Activated naive CD8-positive, alpha-beta T cell (primary cell): ENCODE measurements around the gene APOL3.
"Not testable (repeated sequence)": the region's sequence is repeated elsewhere in the genome, so short reads cannot be mapped to it uniquely, and the experiment has no call there.

Experiments
- H3K27ac Mint-ChIP-seq: one replicate; pipeline ENCODE4 v1.8.0; 2021; ENCODE audit warnings: mixed read lengths
- H3K27me3 Mint-ChIP-seq: one replicate; pipeline ENCODE4 v1.8.0; 2021; ENCODE audit warnings: mixed read lengths
- H3K36me3 Mint-ChIP-seq: one replicate; pipeline ENCODE4 v1.8.0; 2021; ENCODE audit warnings: mixed read lengths
- H3K4me1 Mint-ChIP-seq: one replicate; pipeline ENCODE4 v1.8.0; 2021; ENCODE audit warnings: low read depth, mixed read lengths
- H3K4me3 Mint-ChIP-seq: one replicate; pipeline ENCODE4 v1.8.0; 2021; ENCODE audit warnings: mild to moderate bottlenecking, mixed read lengths
- H3K9me3 Mint-ChIP-seq: one replicate; pipeline ENCODE4 v1.8.0; 2021; ENCODE audit warnings: low read depth, mixed read lengths

APOL3 gene

GRCh38 chr22:36090772-36091171, 69.8 kb downstream of the APOL3 start:
- H3K36me3 Mint-ChIP-seq, H3K4me3 Mint-ChIP-seq, H3K27ac Mint-ChIP-seq, H3K27me3 Mint-ChIP-seq, H3K9me3 Mint-ChIP-seq, H3K4me1 Mint-ChIP-seq: not testable (repeated sequence)
